Hepatocyte (in vitro differentiated cells): Measurements from ENCODE around the gene FOLR1.

ENCODE experiments used
- EZH2 ChIP-seq: fragments of 200-600 bp; sonication (generic); IDR thresholded peaks from 2 replicates; pipeline ENCODE4 v1.6.1; 2016; ENCODE audit warnings: antibody characterized with exemption, mild to moderate bottlenecking, borderline replicate concordance
- TF ChIP-seq, protein P1 (sequence below): fragments of 200-600 bp; sonication (generic); IDR thresholded peaks from 2 replicates; pipeline ENCODE4 v1.5.1; 2016; ENCODE audit warnings: antibody characterized with exemption, mild to moderate bottlenecking; ENCODE audit not compliant: poor library complexity

DNA sequence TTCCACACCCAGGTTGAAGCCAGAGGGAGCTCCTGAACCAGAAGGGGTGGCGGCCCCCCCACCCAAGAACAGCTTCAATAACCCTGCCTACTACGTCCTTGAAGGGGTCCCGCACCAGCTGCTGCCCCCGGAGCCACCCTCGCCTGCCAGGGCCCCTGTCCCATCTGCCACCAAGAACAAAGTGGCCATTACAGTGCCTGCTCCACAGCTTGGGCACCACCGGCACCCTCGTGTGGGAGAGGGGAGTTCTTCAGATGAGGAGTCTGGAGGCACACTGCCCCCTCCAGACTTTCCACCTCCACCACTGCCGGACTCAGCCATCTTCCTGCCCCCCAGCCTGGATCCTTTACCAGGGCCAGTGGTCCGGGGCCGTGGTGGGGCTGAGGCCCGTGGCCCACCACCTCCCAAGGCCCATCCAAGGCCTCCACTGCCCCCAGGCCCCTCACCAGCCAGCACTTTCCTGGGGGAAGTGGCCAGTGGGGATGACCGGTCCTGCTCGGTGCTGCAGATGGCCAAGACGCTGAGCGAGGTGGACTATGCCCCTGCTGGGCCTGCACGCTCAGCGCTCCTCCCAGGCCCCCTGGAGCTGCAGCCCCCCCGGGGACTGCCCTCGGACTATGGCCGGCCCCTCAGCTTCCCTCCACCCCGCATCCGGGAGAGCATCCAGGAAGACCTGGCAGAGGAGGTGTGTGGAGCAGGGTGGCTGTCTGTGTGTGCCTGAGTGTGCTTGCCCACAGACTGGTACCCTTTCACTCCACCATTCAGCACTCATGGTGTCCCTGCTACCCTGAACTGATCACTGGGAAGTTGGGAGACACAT lies 45.4 kb downstream of the FOLR1 start:
- TF ChIP-seq, protein P1, sequence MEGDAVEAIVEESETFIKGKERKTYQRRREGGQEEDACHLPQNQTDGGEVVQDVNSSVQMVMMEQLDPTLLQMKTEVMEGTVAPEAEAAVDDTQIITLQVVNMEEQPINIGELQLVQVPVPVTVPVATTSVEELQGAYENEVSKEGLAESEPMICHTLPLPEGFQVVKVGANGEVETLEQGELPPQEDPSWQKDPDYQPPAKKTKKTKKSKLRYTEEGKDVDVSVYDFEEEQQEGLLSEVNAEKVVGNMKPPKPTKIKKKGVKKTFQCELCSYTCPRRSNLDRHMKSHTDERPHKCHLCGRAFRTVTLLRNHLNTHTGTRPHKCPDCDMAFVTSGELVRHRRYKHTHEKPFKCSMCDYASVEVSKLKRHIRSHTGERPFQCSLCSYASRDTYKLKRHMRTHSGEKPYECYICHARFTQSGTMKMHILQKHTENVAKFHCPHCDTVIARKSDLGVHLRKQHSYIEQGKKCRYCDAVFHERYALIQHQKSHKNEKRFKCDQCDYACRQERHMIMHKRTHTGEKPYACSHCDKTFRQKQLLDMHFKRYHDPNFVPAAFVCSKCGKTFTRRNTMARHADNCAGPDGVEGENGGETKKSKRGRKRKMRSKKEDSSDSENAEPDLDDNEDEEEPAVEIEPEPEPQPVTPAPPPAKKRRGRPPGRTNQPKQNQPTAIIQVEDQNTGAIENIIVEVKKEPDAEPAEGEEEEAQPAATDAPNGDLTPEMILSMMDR, result no peak
- TF ChIP-seq EZH2, result no peak
